AG20443 (cell line): ENCODE measurements around the gene RRBP1.

Experiments
- DNase-seq: peaks from one replicate; pipeline ENCODE4 v3.0.0; 2012; ENCODE audit warnings: low spot score, mixed read lengths

RRBP1 gene

GRCh38 chr20:17620371-17621228 is 61.4 kb downstream of the RRBP1 start:
- no peak for DNase-seq

GRCh38 chr20:17619351-17620093 is 62.5 kb downstream of the RRBP1 start:
- DNase-seq = no peak

- no peak for DNase-seq
These were observed 63.4 kb downstream of the RRBP1 start for GRCh38 chr20:17618673-17619013.

- DNase-seq = no peak
These were observed 64.0 kb downstream of the RRBP1 start for GRCh38 chr20:17617868-17618672.

- DNase-seq = peak; percentile 57
These were observed 64.7 kb downstream of the RRBP1 start for GRCh38 chr20:17617212-17617867.

- no peak for DNase-seq
These were observed 65.4 kb downstream of the RRBP1 start for GRCh38 chr20:17616480-17617211.

- DNase-seq = peak; percentile 4
These were observed 66.2 kb downstream of the RRBP1 start for GRCh38 chr20:17615645-17616479.

- DNase-seq = no peak
These were observed 67.0 kb downstream of the RRBP1 start for GRCh38 chr20:17614812-17615644.

- peak; percentile 61 for DNase-seq
These were observed 67.7 kb downstream of the RRBP1 start for GRCh38 chr20:17614176-17614811.

GRCh38 chr20:17613328-17614175 is 68.5 kb downstream of the RRBP1 start:
- DNase-seq = no peak

GRCh38 chr20:17612992-17613327 is 69.1 kb downstream of the RRBP1 start:
- no peak for DNase-seq

- DNase-seq = peak; percentile 29
These were observed 69.6 kb downstream of the RRBP1 start for GRCh38 chr20:17612287-17612991.

GRCh38 chr20:17611540-17612286 is 70.3 kb downstream of the RRBP1 start:
- DNase-seq = peak; percentile 39

- DNase-seq = no peak
These were observed 70.8 kb downstream of the RRBP1 start for GRCh38 chr20:17611290-17611539.

GRCh38 chr20:17610566-17611289 is 71.3 kb downstream of the RRBP1 start:
- DNase-seq = peak; percentile 11

- no peak for DNase-seq
These were observed 72.1 kb downstream of the RRBP1 start for GRCh38 chr20:17609811-17610377.
